Ectodermal cell (in vitro differentiated cells): Measurements from ENCODE around the gene IRF1.
"Not testable (repeated sequence)": the region's sequence is repeated elsewhere in the genome, so short reads cannot be mapped to it uniquely, and the experiment has no call there.

ENCODE experiments used
- H3K27ac ChIP-seq: 2 replicates; pipeline ENCODE4 v1.7.0; 2013; ENCODE audit warnings: mild to moderate bottlenecking, low read depth, low read length; ENCODE audit not compliant: insufficient read depth, poor library complexity, severe bottlenecking
- H3K27me3 ChIP-seq: 2 replicates; pipeline ENCODE4 v1.7.0; 2013; ENCODE audit warnings: mild to moderate bottlenecking, low read length; ENCODE audit not compliant: insufficient read depth, control insufficient read depth, poor library complexity, severe bottlenecking
- H3K36me3 ChIP-seq: one replicate; pipeline ENCODE4 v1.7.0; 2013; ENCODE audit warnings: low read length; ENCODE audit not compliant: control insufficient read depth, insufficient read depth
- H3K4me1 ChIP-seq: one replicate; pipeline ENCODE4 v1.7.0; 2013; ENCODE audit warnings: low read length; ENCODE audit not compliant: control insufficient read depth, insufficient read depth
- H3K4me3 ChIP-seq: 2 replicates; pipeline ENCODE4 v1.7.0; 2013; ENCODE audit warnings: low read depth, low read length, control low read depth; ENCODE audit not compliant: insufficient read depth
- H3K9me3 ChIP-seq: 2 replicates; pipeline ENCODE4 v1.7.0; 2013; ENCODE audit warnings: mild to moderate bottlenecking, low read length, moderate library complexity; ENCODE audit not compliant: control insufficient read depth
- WGBS, 2 experiments: methylation state at CpG; one replicate each; pipeline ENCODE4 v1.1.7; 2013; ENCODE audit warnings: missing lambda C conversion rate in 2 of 2; 5-methylcytosine and 5-hydroxymethylcytosine counted together

The IRF1 gene

DNA sequence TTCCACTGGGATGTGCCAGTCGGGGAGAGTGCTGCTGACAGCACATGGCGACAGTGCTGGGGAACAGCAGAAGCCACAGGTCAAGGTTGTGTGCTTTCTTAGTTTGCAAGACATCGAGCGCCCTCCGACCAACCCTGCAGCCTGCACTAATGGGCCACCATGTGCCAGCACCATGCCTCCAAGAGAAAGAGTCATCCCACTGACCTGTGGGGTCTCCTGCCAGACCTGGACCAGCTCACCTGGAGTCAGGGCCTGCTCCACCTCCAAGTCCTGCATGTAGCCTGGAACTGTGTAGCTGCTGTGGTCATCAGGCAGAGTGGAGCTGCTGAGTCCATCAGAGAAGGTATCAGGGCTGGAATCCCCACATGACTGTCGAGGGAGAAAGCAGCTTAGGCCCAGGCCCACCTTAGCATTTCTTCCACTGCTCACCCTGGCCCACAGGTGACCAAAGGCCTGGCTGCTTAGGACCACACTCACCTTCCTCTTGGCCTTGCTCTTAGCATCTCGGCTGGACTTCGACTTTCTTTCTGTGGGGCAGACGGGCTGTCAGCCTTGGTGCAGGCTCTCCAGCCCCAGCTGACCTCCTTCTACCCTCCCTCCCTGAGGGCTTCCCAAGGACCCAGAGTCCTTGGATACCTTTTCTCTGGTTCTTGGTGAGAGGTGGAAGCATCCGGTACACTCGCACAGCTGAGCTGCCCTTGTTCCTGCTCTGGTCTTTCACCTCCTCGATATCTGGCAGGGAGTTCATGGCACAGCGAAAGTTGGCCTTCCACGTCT is 4.1 kb downstream of the IRF1 start:
- Histone ChIP-seq H3K27me3 (peaks cover 21% of the 10 kb centered on the region), H3K4me3 (no peak overlapping the region), H3K36me3 (no peaks in the 10 kb centered on the region), H3K4me1 (peaks cover 6% of the 10 kb centered on the region), H3K9me3 (no peaks in the 10 kb centered on the region), H3K27ac (no peak overlapping the region)
- WGBS, 2 experiments = 94 to 95% methylated on average over 14 of the region's 14 CpGs

DNA sequence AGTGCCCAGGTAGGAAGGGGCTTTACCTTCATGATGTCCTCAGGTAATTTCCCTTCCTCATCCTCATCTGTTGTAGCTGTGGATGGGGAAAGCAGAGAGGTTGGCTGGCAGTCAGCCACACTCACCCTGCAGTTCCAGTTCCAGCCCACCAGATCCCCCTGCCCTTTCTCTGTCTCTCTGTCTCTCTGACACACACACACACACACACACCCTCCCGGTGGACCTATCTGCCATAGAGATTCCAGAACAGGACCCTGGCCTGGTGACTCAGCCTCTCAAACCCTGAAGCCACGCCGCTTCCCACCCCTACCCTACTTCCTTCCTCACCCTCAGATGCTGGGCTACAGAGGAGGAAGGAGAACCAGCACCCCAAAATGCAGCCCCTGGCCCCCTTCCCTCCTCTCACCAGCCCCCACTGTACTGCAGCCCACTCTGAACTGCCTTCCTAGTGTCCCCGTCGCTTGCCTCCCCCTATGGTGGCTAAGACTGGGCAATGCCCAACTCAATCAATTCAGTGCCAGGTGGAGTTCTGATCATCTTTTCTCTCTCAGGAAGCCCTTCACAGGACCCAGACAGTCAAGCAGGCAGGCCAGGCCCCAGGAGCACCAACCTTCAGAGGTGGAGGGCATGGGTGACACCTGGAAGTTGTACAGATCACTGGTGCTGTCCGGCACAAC is 4.8 kb downstream of the IRF1 start:
- WGBS, 2 experiments = 92 to 95% methylated on average over 6 of the region's 6 CpGs
- Histone ChIP-seq H3K9me3 (no peaks in the 10 kb centered on the region), H3K27ac (no peak overlapping the region), H3K4me3 (no peak overlapping the region), H3K27me3 (peaks cover 15% of the 10 kb centered on the region), H3K36me3 (no peaks in the 10 kb centered on the region), H3K4me1 (no peaks in the 10 kb centered on the region)

DNA sequence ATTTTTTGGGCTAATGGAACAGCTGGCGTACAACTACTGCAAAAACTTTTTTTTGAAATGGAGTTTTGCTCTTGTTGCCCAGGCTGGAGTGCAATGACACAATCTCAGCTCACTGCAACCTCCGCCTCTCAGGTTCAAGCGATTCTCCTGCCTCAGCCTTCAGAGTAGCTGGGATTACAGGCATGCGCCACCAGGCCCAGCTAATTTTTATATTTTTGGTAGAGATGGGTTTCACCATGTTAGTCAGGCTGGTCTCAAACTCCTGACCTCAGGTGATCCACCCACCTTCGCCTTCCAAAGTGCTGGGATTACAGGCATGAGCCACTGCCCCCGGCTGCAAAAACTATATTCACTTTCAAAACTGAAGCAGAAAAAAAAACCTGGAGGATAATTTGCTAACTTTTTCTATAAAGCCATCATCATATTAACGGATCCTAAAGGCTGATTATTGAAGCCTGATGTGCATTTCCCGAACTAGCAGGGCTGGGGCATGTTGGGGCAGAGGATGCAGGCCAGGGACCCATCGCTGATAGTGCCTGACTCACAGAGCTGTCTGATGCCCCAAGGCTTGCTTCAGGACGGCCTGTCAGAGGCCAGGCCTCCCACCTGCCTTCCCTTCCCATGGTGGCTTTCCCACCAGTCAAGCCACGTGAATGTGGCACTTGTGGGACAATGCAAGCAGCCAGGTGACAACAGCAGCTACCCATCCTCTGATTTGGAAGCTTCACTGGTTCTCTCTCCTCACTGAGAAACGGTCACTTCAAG is 5.5 kb downstream of the IRF1 start:
- H3K9me3 ChIP-seq, H3K27ac ChIP-seq, H3K4me3 ChIP-seq, H3K36me3 ChIP-seq, H3K4me1 ChIP-seq: not testable (repeated sequence)
- 86 to 91% methylated on average over 12 of the region's 12 CpGs for WGBS, 2 experiments
- peaks cover 13% of the 10 kb centered on the region for H3K27me3 ChIP-seq

GRCh38 chr5:132484391-132484725 is 6.2 kb downstream of the IRF1 start:
- Histone ChIP-seq H3K4me1 (no peaks in the 10 kb centered on the region), H3K9me3 (no peaks in the 10 kb centered on the region), H3K36me3 (no peaks in the 10 kb centered on the region), H3K27me3 (peaks cover 6% of the 10 kb centered on the region), H3K4me3 (no peak overlapping the region), H3K27ac (no peak overlapping the region)
- WGBS, 2 experiments = 83 to 91% methylated on average over 3 of the region's 3 CpGs

DNA sequence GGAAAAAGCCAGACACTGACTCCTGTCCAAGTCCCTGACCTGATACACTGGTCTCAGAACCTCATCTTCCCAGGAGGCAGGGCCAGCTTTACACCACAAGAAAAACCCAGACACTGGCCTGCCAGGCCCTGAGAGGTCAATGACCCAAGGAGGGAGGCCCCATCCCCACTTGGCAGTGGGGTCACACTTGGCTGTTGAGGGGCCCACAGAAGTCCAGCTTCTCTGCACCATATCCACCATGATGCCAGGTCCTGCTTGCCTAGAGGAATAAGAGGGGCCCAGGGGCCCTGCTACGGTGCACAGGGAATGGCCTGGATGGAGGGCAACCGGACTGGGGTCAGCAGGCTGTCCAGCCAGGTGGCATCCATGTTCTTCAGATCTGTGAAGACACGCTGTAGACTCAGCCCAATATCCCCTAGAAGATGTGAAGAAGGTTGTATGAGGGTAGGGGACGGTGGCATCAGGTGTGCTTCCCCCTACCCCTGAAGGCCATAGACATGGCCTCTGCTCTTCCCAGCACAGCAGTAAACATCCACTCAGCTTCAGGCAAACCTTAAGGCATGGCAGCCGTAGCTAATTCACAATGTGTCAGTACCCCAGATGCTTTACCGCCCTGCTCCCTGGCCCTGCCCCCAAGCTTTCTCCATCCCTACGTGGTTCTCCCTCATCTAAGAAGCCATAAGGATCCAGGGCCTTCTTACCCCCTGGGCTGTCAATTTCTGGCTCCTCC is 6.7 kb downstream of the IRF1 start:
- H3K27me3 ChIP-seq = peaks cover 1% of the 10 kb centered on the region
- no peak overlapping the region for H3K27ac ChIP-seq
- no peak overlapping the region for H3K4me3 ChIP-seq
- 91 to 94% methylated on average over 7 of the region's 7 CpGs for WGBS, 2 experiments
- no peaks in the 10 kb centered on the region for H3K36me3 ChIP-seq
- H3K9me3 ChIP-seq = no peaks in the 10 kb centered on the region
- no peaks in the 10 kb centered on the region for H3K4me1 ChIP-seq

DNA sequence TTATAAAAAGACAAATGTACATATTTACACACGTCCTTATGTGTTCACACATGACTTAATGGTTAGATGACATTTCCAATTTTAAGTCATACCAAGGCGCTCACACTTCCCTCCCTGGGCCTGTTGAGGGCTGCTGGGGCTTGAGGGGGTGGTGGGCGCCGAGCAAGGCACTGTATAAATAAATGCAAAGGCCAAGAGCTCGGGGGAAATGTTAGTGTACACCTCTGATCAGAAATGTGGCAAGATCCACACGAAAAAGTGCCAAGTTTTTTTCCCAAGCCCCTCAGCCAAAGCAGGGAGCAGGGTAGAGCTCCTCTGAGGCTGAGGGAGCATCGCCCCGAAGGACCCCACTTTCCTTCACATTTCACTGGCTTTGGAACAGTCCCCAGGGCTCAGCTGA is 7.5 kb downstream of the IRF1 start:
- no peak overlapping the region for H3K27ac ChIP-seq
- H3K27me3 ChIP-seq = no peaks in the 10 kb centered on the region
- H3K9me3 ChIP-seq = no peaks in the 10 kb centered on the region
- no peaks in the 10 kb centered on the region for H3K4me1 ChIP-seq
- WGBS, 2 experiments = 93 to 95% methylated on average over 8 of the region's 8 CpGs
- no peaks in the 10 kb centered on the region for H3K36me3 ChIP-seq
- no peak overlapping the region for H3K4me3 ChIP-seq

DNA sequence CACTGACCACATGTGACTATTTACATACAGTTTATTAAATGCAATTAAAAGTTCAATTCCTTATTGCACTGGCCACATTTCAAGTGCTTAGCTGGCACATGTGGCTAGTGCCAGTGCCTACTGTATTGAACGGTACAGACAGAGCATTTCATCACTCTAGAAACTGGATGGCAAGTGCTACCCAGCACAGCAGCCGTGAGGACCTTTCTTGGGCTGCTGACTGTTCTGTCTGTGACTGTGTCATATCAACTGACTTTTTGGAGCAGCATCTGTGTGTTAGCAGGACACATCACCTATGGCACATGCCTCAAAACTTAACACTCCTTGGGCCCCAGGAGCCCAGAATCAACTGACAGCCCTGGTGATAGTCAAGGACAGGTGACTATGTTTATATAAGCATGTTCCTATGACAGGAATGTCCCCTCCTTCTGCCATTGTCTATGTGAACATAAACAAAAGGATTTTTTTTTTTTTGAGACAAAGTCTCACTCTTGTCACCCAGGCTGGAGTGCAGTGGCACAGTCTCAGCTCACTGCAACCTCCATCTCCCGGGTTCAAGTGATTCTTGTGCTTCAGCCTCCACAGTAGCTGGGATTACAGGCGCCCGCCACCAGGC is 8.9 kb downstream of the IRF1 start:
- H3K27ac ChIP-seq = no peak overlapping the region
- no peaks in the 10 kb centered on the region for H3K27me3 ChIP-seq
- 92 to 93% methylated on average over 5 of the region's 5 CpGs for WGBS, 2 experiments
- no peak overlapping the region for H3K4me3 ChIP-seq
- no peaks in the 10 kb centered on the region for H3K9me3 ChIP-seq
- no peaks in the 10 kb centered on the region for H3K4me1 ChIP-seq
- no peaks in the 10 kb centered on the region for H3K36me3 ChIP-seq

DNA sequence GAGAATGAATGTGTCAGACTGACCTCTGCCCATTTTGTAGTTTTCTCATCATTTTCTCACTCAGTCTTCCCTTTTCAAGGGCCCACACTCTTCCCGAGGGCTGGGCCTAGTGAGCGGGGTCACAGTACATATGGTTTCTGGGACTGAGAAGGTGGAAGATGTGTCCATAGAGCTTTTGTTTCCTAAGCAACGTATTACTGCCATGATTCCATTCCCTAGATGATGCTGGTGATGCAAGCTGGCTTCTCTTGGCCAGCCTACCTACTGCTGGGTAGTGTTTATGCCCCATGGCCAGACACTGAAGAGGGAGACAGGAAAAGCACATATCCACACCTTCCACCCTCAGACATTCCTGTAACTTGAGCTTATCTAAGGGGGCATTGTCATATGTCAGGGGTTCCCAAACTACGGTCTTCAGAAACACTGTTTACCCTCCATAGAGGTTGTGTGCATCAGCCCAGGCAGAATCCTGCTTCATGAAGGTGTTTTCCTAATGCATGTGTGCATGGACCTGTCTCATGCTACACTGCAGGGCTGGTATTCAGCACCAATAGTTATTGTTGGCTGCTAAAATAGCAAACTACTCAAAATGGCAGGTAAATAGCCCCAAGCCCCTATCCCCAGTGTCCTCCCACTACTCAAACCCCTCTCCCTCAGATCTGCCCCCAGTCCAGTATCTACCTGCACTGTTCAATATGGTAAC is 9.5 kb downstream of the IRF1 start:
- Histone ChIP-seq H3K36me3 (no peaks in the 10 kb centered on the region), H3K4me1 (no peaks in the 10 kb centered on the region), H3K4me3 (no peak overlapping the region), H3K9me3 (no peaks in the 10 kb centered on the region), H3K27ac (no peak overlapping the region), H3K27me3 (no peaks in the 10 kb centered on the region)
- 89 to 91% methylated on average over 4 of the region's 4 CpGs for WGBS, 2 experiments

DNA sequence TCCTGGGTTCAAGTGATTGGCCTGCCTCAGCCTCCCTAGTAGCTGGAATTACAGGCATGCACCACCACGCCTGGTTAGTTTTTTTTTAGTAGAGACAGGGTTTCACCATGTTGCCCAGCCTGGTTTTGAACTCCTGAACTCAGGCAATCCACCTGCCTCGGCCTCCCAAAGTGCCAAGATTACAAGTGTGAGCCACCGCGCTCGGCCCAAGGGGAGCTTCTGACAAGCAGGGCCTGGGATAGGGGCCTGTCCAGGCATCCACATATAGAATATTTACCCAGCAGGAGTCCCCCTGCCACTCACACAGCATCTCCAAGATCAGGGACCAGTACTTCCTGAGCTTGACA is 10.1 kb downstream of the IRF1 start:
- no peaks in the 10 kb centered on the region for H3K36me3 ChIP-seq
- H3K4me3 ChIP-seq = no peak overlapping the region
- H3K9me3 ChIP-seq = no peaks in the 10 kb centered on the region
- H3K27me3 ChIP-seq = no peaks in the 10 kb centered on the region
- H3K4me1 ChIP-seq = no peaks in the 10 kb centered on the region
- H3K27ac ChIP-seq = no peak overlapping the region
- WGBS, 2 experiments = 92 to 93% methylated on average over 5 of the region's 5 CpGs
